ENCODE results near the gene LGALS3BP. TPM values are rescaled to one million over a fixed set of nuclear protein-coding genes. Genes with fewer than 3 reads are reported as not detected.

LGALS3BP gene
- total RNA-seq, 1 donor from 2014 or later: 338 TPM

- no peak for DNase-seq (ENCODE audit: low read depth)
- TF ChIP-seq CTCF (conservative IDR thresholded peaks at IDR 0.05; ENCODE audit: low read depth, low read length): no peak
- H3K4me3 ChIP-seq (ENCODE audit: low read depth, low read length): no peak overlapping the region
Observed at GRCh38 chr17:79006794-79007503, 27.2 kb upstream of the LGALS3BP start.

- no peak for DNase-seq (ENCODE audit: low read depth)
- H3K4me3 ChIP-seq (ENCODE audit: low read depth, low read length): no peak overlapping the region
- TF ChIP-seq CTCF (conservative IDR thresholded peaks at IDR 0.05; ENCODE audit: low read depth, low read length): no peak
Observed at GRCh38 chr17:79006046-79006445, 26.3 kb upstream of the LGALS3BP start.

- no peak for TF ChIP-seq CTCF (conservative IDR thresholded peaks at IDR 0.05; ENCODE audit: low read depth, low read length)
- no peak overlapping the region for H3K4me3 ChIP-seq (ENCODE audit: low read depth, low read length)
- no peak for DNase-seq (ENCODE audit: low read depth)
Observed at GRCh38 chr17:79005063-79005861, 25.5 kb upstream of the LGALS3BP start.

GRCh38 chr17:79003661-79004411 is 24.1 kb upstream of the LGALS3BP start:
- no peak overlapping the region for H3K4me3 ChIP-seq (ENCODE audit: low read depth, low read length)
- DNase-seq (ENCODE audit: low read depth): no peak
- no peak for TF ChIP-seq CTCF (conservative IDR thresholded peaks at IDR 0.05; ENCODE audit: low read depth, low read length)

GRCh38 chr17:79002796-79003593 is 23.3 kb upstream of the LGALS3BP start:
- TF ChIP-seq CTCF (conservative IDR thresholded peaks at IDR 0.05; ENCODE audit: low read depth, low read length): no peak
- no peak for DNase-seq (ENCODE audit: low read depth)
- H3K4me3 ChIP-seq (ENCODE audit: low read depth, low read length): no peak overlapping the region

- TF ChIP-seq CTCF (conservative IDR thresholded peaks at IDR 0.05; ENCODE audit: low read depth, low read length): no peak
- no peak overlapping the region for H3K4me3 ChIP-seq (ENCODE audit: low read depth, low read length)
Observed at GRCh38 chr17:79002291-79002690, 22.6 kb upstream of the LGALS3BP start.

More at GRCh38 chr17:79002291-79002690, 22.6 kb upstream of the LGALS3BP start:
- no peak for DNase-seq (ENCODE audit: low read depth)
